Stimulated activated CD8-positive, alpha-beta memory T cell treated with anti-CD3 and anti-CD28 coated beads, Interleukin-15, amount 100 ng/mL, for 1 hour (primary cell): Measurements from ENCODE around the gene CCDC32.

Source experiments
- DNase-seq: peaks from one replicate; pipeline ENCODE4 v3.0.0-alpha.2; 2020; ENCODE audit warnings: low read depth

The CCDC32 gene

DNA sequence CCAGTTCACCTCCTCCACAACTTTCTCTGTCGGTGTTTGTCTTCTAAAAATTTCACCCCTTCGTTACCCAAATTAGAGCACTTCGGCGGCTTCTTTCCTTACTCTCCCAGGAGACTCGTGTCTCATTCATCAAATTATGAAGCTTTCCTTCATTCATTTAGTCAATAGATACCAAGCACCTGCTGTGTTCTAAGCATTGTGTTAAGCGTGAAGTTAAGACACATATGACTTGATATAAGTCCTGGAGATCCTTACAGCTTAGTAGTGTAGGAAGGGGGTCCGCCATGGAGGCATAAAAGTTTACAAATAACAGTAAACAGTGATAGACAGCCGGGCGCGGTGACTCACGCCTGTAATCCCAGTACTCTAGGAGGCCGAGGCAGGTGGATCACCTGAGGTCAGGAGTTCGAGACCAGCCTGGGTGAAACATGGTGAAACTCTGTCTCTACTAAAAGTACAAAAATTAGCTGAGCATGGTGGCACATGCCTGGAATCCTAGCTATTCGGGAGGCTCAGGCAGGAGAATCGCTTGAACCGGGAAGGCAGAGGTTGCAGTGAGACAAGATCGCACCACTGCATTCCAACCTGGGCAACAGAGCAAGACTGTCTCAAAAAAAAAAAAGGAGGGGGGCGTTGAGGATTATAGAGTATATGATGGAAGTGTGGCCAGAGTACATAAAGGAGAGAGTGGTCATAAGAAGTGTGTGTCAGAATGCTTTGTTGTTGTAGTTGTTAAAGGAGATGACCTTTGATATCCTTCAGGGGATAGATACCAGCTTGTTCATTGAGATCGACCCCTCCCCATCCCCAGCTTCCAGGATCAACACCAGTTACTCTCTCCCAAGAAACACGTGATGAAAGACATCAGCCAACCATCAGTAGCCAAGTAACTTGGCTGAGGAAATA lies 744 bp upstream of the CCDC32 start:
- no peak for DNase-seq

DNA sequence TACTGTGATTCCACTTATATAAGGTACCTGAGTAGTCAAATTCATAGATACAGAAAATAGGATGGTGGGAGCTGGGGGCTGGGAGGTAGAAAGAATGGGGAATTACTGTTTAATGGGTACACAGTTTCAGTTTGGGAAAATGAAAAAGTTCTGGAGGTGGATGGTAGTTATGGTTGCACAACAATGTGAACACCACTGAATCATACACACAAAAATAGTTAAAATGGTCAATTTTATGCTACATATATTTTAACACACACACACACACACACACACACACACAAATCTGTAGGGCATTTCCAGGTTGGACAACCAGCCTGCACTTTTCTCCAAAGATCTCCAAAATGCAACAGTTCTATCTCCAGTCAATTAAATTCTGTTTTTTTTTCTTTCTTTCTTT lies 1.4 kb downstream of the CCDC32 start:
- no peak for DNase-seq

DNA sequence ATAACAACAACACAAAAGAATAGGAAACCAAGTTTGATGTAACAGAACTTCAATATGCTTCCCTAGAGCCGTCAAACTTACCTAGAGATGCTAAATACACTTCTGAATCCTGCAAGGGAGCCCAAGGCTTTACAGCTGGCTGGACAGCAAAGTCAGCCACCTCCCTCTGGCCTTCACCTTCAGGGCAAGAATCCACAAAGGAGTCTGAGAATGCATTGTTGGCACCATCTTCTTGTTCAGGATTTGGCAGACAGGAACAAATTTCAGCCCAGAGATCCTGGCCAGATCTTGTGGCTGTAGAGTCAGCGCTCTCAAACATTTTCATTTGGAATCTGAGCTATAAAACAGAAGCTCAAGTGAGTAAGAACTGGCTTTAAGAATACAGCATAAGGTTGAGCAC lies 2.2 kb downstream of the CCDC32 start:
- DNase-seq: no peak

DNA sequence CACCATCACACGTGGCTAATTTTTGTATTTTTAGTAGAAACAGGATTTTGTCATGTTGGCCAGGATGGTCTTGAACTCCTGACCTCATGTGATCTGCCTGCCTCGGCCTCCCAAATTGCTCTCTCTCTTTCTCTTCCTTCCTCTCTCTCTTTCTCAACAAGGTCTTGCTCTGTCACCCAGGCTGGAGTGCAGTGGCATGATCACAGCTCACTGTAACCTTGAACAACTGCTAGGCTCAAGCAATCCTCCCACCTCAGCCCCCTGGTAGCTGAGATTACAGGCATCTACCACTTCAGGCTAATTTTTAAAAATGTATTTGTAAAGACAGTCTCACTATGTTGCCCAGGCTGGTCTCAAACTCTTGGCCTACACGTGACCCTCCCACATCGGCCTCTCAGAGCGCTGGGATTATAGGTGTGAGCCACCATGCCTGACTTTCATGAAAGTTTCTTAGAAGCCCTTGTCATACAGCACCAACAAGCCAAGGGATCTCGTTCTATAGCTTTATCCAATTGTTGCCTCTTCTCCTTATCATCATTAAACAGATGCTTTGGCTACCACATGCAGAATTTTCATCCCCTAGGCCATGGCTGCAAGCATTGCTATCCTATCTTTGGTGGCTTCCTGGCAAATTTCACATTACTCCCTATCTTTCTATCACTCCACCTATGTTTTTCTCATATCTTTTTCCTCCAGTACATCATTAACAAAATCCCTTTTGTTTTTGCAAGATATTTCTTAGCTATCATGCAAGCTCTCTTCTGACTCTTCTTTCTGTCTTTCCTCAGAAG lies 5.7 kb downstream of the CCDC32 start:
- no peak for DNase-seq

DNA sequence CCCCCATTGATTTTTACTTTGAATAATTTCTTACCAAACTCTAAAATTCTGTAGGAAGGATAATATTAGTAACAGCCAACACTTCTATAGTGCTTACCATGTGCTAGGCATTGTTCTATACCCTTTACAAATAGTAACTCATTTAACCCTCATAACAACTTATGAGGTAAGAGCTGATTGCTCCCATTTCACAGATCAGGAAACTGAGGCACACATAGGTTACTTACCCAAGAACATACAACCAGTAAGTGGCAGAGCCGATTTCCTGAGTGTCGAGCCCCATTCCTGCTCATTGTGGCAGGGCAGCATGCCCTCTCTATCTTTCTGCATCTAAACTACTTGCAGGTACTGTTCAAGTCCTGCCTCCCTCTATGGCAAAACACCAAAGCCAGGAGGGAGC lies 9.0 kb downstream of the CCDC32 start:
- no peak for DNase-seq

DNA sequence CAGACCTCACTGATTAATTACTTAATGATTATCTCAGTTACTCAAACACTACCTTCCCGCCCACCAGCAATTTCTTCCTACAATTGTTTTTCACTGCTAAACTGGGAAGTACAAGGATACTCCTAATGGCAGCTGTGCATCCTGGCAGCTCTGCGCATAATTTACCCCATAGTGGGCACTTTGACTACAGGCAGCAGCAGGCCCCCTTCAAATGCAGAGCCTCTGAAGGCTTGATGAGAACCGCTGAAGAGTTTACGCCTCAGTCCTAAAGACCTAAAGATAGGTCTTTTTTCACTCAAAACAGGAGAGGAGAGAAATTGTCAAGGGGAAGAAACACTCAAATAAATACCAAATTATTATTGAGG lies 10.7 kb downstream of the CCDC32 start:
- no peak for DNase-seq

DNA sequence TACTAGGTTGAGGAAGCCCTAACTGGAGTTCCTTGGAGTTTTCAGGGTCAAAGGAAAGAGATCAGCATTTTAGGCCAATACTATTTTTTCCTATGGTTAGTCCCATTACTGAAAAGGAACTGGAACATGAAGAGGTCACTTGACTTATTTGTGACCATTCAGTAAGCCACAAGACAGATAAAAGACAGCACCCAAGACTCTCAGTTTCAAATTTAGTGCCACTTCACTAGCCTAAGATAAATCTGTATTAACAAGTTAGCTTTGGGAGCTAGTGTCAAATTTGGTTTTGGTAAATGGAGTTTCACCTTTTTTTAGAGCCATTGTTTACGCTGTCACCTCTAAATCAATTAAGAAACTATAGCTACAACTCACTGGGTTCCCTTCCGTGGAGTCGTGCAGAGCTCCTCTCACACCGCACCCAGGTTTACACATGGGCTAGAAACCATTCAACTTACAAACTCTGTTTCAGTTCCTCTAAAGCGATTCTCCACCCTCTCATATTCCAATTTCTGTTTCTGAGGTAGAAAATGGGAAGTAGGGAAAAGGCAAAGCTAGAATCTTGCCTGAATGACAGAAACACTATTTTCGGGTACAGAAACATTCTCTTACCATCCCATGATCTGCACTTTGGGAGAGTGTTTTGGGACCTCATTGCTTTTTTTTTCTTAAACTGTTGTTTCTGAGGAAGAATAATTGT lies 14.4 kb downstream of the CCDC32 start:
- DNase-seq: no peak

DNA sequence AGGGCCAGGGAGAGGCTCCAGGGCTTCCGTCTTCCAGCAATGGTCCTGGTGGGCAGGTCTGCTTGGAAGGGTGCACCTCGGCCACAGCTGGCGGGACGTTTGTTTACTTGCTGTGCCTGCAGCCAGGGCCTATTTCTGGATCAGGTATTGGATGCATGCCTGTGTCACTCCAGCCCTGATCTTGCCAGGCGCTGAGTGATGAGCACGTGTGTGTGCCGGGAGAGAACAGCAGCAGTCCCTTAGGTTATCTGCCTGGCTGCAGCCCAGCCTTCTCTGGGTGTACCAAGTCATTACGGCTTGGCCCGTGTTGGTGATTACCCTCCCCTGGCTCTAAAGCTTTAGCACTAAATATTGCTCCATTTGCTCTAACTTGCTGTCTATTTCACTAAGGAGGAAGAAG lies 14.9 kb downstream of the CCDC32 start:
- DNase-seq: no peak

DNA sequence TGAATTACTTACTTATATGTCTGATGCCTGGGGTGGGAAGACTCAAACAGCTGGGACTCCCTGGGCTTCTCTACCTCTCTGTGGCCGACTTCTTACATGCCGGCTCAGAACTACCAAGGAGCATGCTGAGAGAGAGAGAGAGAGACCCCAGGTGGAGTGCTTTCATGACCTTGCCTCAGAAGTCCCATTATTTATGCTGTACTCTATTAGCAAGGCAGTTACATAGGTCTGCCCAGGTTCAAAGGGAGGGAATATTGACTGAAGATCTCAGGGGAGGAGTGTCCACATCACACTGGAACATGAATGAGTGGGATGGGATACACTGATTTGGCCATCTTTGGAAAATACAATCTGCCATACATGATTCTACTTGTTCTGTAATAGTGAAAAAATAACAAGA lies 16.2 kb downstream of the CCDC32 start:
- no peak for DNase-seq

DNA sequence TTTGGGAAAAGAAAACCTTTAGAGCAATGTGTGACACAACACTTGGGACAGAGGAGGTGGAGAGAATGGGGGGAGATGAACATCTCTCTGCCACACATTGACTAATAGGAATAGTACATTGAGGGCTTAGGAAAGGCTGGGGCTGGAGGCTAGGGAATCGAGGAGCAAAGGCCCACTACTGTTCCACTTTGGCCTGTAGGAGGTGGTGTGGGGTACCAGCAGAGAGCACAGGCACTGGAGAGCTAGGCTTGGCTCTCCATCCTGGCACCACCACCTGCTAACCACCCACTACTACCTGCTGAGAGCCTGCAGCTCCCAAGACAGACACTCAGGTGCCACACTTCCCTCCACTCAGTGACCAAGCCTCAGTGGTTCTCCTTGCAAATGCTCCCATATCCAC lies 19.4 kb downstream of the CCDC32 start:
- DNase-seq: no peak

DNA sequence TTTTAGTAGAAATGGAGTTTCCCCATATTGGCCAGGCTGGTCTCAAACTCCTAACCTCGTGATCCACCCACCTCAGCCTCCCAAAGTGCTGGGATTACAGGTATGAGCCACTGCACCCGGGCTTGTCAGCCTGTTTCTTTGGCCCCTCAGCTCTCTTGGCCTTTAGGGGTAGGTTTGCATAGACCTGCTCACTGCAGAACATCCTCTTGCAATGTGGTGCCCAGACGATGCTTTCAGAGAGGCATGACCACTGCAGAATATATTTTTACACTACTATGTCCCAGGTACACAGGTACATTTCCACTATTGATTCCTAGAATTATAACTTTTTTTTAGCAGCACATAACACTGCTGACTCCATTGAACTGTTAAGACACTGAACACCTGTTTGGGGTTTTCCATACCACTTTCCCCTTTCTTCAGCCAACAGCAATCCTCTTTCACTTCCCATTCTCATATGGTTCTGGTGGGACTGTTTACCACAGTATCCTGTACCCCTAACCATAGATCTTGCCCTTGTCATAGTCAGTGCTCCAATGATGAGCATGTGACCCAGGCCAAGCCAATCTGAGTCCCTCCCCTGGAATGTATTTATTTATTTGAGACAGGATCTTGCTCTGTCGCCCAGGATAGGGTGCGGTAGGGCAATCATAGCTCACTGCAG lies 21.1 kb downstream of the CCDC32 start:
- no peak for DNase-seq

DNA sequence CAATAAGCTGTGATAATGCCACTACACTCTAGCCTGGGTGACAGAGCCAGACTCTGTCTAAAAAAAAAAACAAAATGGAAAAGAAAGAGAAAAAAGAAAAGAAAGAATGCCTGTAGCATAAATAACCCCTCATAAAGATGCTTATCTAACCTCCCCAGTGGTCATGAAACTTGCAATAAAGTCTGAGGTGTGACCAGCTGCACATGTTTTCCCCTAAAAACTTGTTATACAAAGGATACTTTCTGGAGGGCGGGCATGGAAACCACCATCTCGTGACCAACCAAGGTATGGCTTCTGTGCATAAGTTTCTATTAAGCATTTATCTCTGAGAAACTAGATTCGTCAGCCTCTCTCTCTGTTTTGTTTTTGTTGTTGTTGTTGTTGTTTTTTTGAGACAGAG lies 21.8 kb downstream of the CCDC32 start:
- DNase-seq: no peak

DNA sequence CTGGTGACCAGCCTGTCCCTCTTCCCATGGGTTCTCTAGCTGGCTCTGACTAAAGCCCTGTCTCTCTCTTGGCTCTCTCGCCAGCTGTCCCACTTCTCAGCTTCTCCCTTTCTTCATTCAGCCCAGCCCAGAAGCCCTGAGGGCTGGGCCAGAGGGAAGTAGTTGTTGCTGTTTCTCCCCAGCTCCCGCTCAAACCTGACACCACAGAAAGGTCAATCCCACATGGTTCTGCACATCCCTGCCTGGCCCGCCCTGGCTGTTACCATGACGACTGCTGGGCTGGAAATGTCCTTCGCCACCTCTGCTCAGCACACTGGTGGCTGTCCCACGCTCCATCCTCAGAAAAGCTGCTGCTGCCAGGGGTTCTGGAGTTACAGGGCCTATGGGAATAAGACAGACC lies 25.9 kb downstream of the CCDC32 start:
- DNase-seq: no peak

DNA sequence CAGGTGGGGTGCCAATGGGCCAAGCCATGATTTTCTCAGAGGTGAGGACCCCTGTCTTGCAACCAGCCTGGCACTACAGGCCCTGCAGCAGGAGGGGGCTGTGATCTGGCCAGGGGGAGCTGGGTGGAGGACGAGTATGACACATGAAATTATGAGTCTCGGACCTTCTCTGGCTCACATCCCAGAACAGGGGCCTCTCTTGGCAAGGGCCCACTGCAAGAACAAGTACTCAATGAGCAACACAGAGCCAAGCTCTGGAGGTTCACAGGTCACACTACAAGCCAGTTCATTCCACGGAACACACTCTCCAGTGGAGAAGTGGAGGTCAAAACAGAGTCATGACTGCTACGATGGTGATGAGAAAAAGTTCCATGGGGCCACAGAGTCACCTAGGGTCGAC lies 28.3 kb downstream of the CCDC32 start:
- no peak for DNase-seq

DNA sequence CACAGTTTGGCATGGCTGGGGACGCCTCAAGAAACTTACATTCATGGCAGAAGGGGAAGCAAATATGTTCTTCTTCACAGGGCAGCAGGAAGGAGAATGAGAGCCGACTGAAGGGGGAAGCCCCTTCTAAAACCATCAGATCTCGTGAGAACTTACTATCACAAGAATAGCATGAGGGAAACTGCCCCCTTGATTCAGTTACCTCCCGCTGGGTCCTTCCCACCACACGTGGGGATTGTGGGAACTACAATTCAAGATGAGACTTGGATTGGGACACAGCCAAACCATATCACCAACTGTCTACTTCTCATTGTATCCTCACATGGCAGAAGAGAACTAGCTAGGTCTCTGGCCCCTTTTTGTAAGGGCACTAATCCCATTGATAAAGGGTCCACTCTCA lies 30.5 kb downstream of the CCDC32 start:
- no peak for DNase-seq

DNA sequence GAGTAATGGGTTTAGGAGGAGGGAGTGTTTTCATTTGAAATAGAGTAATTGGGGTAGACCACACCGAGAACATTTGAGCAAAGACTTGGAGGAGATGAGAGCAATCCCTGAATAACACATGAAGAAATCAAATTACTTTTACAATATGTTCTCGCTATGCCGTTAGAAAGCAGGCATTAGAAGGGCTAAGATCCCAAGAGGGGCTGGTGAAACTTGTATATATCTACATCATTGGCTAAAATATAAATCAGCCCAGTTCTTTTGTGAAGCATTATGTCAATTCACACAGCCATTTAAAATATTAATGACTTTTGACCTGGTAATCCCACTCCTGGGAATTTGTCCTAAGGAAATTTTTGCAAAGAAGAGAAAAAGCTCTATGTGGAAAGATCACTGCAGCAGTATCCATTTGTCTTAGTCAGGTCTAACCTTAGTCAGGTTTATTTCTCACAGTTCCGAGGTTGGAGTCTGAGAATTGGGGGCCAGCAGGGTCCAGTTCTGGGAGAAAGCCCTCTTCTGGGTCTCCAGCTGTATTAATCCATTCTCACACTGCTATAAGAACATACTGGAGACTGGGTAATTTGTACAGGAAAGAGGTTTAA lies 31.0 kb downstream of the CCDC32 start:
- DNase-seq: no peak

DNA sequence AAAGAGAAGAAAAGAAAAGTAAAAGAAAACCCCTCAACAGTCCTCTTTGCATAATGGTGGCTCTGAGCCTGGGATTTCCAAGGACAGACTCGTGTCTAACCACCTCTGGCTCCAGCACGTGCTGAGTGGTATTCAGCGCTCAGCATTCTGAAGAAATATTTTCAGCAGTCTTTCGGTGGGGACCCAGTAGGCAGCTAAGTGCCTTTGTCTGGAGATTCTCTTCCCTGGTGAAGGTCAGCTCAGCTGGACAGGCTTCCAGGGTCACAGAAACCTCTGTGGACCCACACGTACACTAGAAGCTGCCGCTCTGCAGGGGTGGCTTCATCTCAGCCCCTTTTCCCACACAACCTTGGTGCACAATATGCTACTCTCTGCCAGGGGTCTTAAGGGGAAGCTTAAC lies 36.0 kb downstream of the CCDC32 start:
- no peak for DNase-seq

DNA sequence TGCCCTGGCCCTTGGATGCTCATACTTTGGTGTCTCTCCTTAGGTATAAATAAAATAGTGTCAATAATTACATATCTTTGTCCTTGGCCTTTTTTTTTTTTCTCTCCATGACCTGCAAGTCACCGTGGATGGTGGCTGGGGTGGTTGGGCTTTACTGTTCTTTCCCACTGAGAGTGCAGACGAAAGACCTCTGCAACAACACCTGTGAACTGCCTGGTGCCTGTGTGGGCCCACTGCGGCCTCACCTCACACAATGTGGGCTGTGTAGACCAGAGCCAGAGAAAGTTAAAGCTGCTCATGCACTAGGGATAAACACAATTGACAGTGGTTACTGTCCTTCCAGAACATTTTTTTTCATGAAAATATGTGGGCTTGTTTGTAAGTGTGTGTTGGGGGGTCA lies 39.0 kb downstream of the CCDC32 start:
- DNase-seq: no peak

DNA sequence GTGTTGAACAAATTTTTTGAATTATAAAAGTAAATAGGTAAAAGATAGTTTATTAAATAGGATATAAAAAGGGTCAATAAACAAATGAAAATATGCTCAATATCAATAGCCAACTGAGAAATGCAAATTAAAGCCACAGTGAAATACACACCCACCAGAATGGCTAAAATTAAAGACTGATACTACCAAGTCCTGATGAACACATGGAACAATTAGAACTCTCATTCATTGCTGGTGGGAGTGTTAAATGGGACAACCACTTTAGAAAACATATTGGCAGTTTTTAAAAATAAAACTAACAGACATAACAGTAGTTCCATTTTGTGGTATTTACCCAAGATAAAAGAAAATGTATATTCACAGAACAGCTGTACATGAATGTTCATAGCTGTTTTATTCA lies 41.2 kb downstream of the CCDC32 start:
- DNase-seq: no peak

DNA sequence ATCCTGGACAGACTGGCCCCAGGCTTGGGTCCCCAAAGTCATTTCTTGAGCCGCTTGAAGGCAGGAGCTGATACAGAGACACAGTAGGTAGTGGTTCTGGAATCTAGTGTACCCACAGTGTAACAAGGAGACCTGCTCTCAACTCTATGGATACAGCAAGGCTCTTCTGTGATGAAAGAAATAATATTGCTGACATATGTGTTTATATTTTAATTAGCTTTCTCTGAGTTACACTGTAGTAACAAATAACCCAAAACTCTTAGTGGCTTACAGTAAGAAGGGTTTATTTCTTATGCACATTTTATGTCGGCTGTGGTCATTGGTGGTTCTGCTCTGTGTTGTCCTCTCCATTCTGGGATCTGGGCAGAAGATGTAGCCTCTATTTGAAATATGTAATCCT lies 48.5 kb downstream of the CCDC32 start:
- DNase-seq: no peak

DNA sequence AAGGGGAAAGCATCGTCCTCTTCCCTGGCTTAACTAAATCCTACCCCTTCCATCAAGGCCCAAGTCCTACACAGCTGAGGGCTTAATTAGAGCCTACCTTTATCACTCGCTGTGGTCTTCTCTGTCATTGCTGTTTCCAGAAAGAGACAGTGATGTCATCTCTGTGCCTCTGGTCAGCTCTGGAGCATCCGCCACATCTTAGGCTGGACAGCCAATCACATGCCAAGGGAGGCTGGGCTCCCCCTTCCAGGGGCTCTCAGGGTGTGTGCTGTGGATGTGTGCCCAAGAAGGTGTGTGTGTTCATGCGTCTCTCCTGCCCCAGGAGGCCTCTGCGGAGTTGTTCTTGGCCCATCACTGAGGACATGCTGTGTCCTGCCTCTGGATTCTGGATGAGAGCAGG lies 51.2 kb downstream of the CCDC32 start:
- DNase-seq: no peak

DNA sequence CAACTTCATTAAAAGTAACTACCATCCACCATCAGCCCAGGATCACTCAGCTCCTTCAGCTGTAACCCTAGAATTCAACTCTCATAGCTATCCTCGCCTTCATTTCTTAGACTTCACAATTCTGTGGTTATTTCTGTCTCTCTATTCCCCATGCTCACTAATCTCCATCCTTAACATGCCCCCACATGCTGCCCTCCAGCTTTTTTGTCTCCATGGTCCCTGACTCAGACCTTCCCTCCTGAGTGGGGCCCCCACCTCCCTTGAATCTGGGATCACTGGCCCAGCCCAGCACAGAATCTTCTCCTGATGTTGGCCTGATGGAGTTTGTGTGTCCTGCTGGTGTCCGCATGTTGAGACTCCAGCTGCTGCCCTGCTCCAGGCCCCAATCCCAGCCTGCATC lies 52.4 kb downstream of the CCDC32 start:
- DNase-seq: no peak
